K562 (cell line): ENCODE data around the gene FKBP2. TPM values are rescaled to one million over a fixed set of nuclear protein-coding genes. Genes with fewer than 3 reads are reported as not detected.

Experiments
- ATAC-seq: fragments of 200-7000 bp; cut with Tn5 transposase; 3 replicates; pipeline ENCODE4 v1.9.1; 2020; ENCODE audit warnings: moderate library complexity
- BruUV-seq: library from RNA; stranded (reverse); fragments of 400-500 nt; replicated peaks from 2 replicates; lab custom pipeline; 2021; lab: Mats Ljungman, UMichigan
- CTCF ChIA-PET: fragments of 300-600 bp; formaldehyde crosslinking; extraction: SDS; loops from one replicate; lab custom pipeline; 2021; ENCODE audit warnings: low intra/inter-chr PET ratio; lab: Yijun Ruan, JAX
- POLR2A ChIA-PET: fragments of 300-600, 350-650 bp; sonication (Branson Sonifier 250); formaldehyde crosslinking; extraction: SDS; loops from one replicate; lab custom pipeline; 2021; ENCODE audit warnings: antibody characterized with exemption, inconsistent platforms; lab: Yijun Ruan, JAX
- DNase-seq, 4 experiments: peaks; one replicate each; pipeline versions ENCODE4 v3.0.0 to v3.0.0-alpha.2; 2011 to 2018; ENCODE audit warnings: low spot score in 3 of 4, mixed read lengths in 3 of 4; ENCODE audit errors: extremely low read depth in 1 of 4
- FAIRE-seq: peaks from 2 replicates; lab custom pipeline; 2011; peaks lifted over from hg19 to GRCh38; lab: Jason Lieb, UNC
- H2AFZ ChIP-seq: 2 replicates; pipeline ENCODE4 v1.6.0; 2011; ENCODE audit warnings: low read depth, low read length, control low read depth, inconsistent platforms
- H3K27ac ChIP-seq: fragments of 200-600 bp; 3 replicates; pipeline ENCODE4 v1.8.0; 2011; ENCODE audit warnings: low read depth, mild to moderate bottlenecking, control low read depth, inconsistent platforms, low read length, moderate library complexity, mixed read lengths; ENCODE audit errors: extremely low read depth
- H3K27me3 ChIP-seq, 2 experiments: fragments of 300-600 bp in 1 of 2; 2 replicates in 1 of 2; 3 replicates in 1 of 2; pipeline versions ENCODE4 v1.6.0 to v1.8.0; 2011; ENCODE audit warnings: inconsistent platforms in 2 of 2, low read length in 2 of 2, mild to moderate bottlenecking in 1 of 2, mixed read lengths in 1 of 2, moderate library complexity in 1 of 2; ENCODE audit not compliant: control insufficient read depth in 2 of 2, insufficient read depth in 2 of 2
- H3K36me3 ChIP-seq: fragments of 300-600 bp; 3 replicates; pipeline ENCODE4 v1.8.0; 2011; ENCODE audit warnings: mild to moderate bottlenecking, low read length, inconsistent platforms; ENCODE audit not compliant: control insufficient read depth, insufficient read depth
- H3K4me1 ChIP-seq, 2 experiments: fragments of 200-600 bp in 1 of 2; replicated peaks in 1 of 2; 2 replicates in 1 of 2; 3 replicates in 1 of 2; pipeline versions ENCODE4 v1.5.1 to v1.8.0; 2011; ENCODE audit warnings: inconsistent platforms in 2 of 2, low read length in 2 of 2, mild to moderate bottlenecking in 1 of 2, mixed read lengths in 1 of 2, moderate library complexity in 1 of 2; ENCODE audit not compliant: control insufficient read depth in 2 of 2, insufficient read depth in 2 of 2
- H3K4me2 ChIP-seq: 2 replicates; pipeline ENCODE4 v1.6.1; 2011; ENCODE audit warnings: low read length, control low read depth, inconsistent platforms, mixed read lengths; ENCODE audit not compliant: insufficient read depth
- H3K4me3 ChIP-seq: fragments of 200-600 bp; sonication (generic), shearing (Covaris generic); 2 replicates; pipeline ENCODE4 v1.5.1; 2016; ENCODE audit warnings: control low read depth, inconsistent platforms
- H3K79me2 ChIP-seq: fragments of 200-600 bp; 3 replicates; pipeline ENCODE4 v1.8.0; 2011; ENCODE audit warnings: low read length, inconsistent platforms; ENCODE audit not compliant: control insufficient read depth, insufficient read depth
- H3K9ac ChIP-seq, 2 experiments: 2 replicates each; pipeline versions ENCODE4 v1.6.0 to v1.6.1; 2011; ENCODE audit warnings: low read depth in 2 of 2, low read length in 2 of 2, control low read depth in 1 of 2, inconsistent platforms in 1 of 2, mild to moderate bottlenecking in 1 of 2, mixed read lengths in 1 of 2; ENCODE audit not compliant: insufficient read depth in 1 of 2
- H3K9me1 ChIP-seq: one replicate; pipeline ENCODE4 v1.6.0; 2011; ENCODE audit warnings: inconsistent platforms, mild to moderate bottlenecking, low read length, moderate library complexity; ENCODE audit not compliant: control insufficient read depth, insufficient read depth
- H3K9me3 ChIP-seq: replicated peaks from 2 replicates; pipeline ENCODE4 v1.5.1; 2011; ENCODE audit warnings: low read depth, low read length, inconsistent platforms; ENCODE audit not compliant: control insufficient read depth, insufficient read depth
- H4K20me1 ChIP-seq: replicated peaks from 2 replicates; pipeline ENCODE4 v1.6.1; 2011; ENCODE audit warnings: low read length, inconsistent platforms, mixed read lengths; ENCODE audit not compliant: control insufficient read depth, insufficient read depth
- HDAC2 ChIP-seq: fragments of 450-650 bp; IDR thresholded peaks from 2 replicates; pipeline ENCODE4 v1.6.1; 2016; ENCODE audit warnings: mild to moderate bottlenecking
- MIER1 ChIP-seq: fragments of 450-650 bp; IDR thresholded peaks from 2 replicates; pipeline ENCODE4 v1.6.1; 2016; ENCODE audit warnings: antibody characterized with exemption, mild to moderate bottlenecking, low read depth
- NELFE ChIP-seq: IDR thresholded peaks from 2 replicates; pipeline ENCODE4 v1.6.1; 2011; ENCODE audit warnings: mild to moderate bottlenecking; ENCODE audit not compliant: insufficient read depth, insufficient read length
- ZBED1 ChIP-seq: IDR thresholded peaks from 2 replicates; pipeline ENCODE4 v1.6.1; 2014
- WGBS: fragments of 100-300 bp; shearing (Covaris generic); methylation state at CpG from one replicate; pipeline ENCODE4 v1.1.6; 2016; ENCODE audit warnings: low coverage, mixed read lengths; ENCODE audit not compliant: insufficient coverage; ENCODE audit errors: missing lambda C conversion rate; 5-methylcytosine and 5-hydroxymethylcytosine counted together
- in situ Hi-C: fragments of 300-500 bp; cut with MboI; formaldehyde crosslinking; loops from 4 replicates; pipeline ENCODE4 v1.15.0; 2018; ENCODE audit warnings: inconsistent platforms, mixed read lengths
- intact Hi-C: fragments of 100-400 bp; cut with micrococcal nuclease; formaldehyde crosslinking; loops from 2 replicates; pipeline ENCODE4 v1.14.2; 2022
- polyA plus RNA-seq, 8 experiments: library from polyadenylated mRNA; depleted of rRNA in 4 of 8; stranded (reverse) in 5 of 8; unstranded in 3 of 8; fragments of >200 nt; fragmentation: Nextera tagmentation in 2 of 8; fragmentation: Illumina TruSeq in 1 of 8; extraction: Ambion mirVana in 2 of 8; extraction: Trizol in 1 of 8; gene quantifications; 2 replicates each; pipeline versions ENCODE4 v1.2.1 to v1.2.3, GENCODE V29; 2011 to 2014; ENCODE audit warnings: inconsistent platforms in 1 of 8, missing spikeins in 1 of 8
- total RNA-seq, 7 experiments: library from RNA; depleted of rRNA in 6 of 7; stranded (reverse); fragments of >200 nt in 6 of 7; fragmentation: Illumina TruSeq in 2 of 7; extraction: Trizol in 2 of 7; gene quantifications; 2 replicates each; pipeline versions ENCODE4 v1.2.1 to v1.2.3, GENCODE V29; 2011 to 2021; ENCODE audit warnings: low replicate concordance in 1 of 7
- TF ChIP-seq, protein P1 (sequence below), 2 experiments: fragments of 450-650 bp in 1 of 2; sonication (generic) in 1 of 2; formaldehyde crosslinking; conservative IDR thresholded peaks; 2 replicates each; pipeline versions ENCODE4 v1.4.0 to v1.8.1; 2020 to 2022; ENCODE audit warnings: mild to moderate bottlenecking in 1 of 2, missing genetic modification reagents in 1 of 2
- TF ChIP-seq, protein P2 (sequence below), 2 experiments: fragments of 450-650 bp; formaldehyde crosslinking in 1 of 2; IDR thresholded peaks; 2 replicates each; pipeline versions ENCODE4 v1.4.0 to v1.6.1; 2014 to 2020; ENCODE audit warnings: mild to moderate bottlenecking in 2 of 2, borderline replicate concordance in 1 of 2, low read depth in 1 of 2
- TF ChIP-seq, protein P3 (sequence below): IDR thresholded peaks from 2 replicates; pipeline ENCODE4 v1.6.1; 2011; ENCODE audit not compliant: insufficient read length; ENCODE audit errors: extremely low read depth
- TF ChIP-seq, protein P4 (sequence below): IDR thresholded peaks from 2 replicates; pipeline ENCODE4 v1.6.1; 2014; ENCODE audit warnings: antibody characterized with exemption

The FKBP2 gene
- total and polyA plus RNA-seq, 9 of the 15 experiments (the other 6 are each of a cell fraction or from before 2014, with no cell fraction given) = 3.5 to 151 (median 58.1) TPM

DNA sequence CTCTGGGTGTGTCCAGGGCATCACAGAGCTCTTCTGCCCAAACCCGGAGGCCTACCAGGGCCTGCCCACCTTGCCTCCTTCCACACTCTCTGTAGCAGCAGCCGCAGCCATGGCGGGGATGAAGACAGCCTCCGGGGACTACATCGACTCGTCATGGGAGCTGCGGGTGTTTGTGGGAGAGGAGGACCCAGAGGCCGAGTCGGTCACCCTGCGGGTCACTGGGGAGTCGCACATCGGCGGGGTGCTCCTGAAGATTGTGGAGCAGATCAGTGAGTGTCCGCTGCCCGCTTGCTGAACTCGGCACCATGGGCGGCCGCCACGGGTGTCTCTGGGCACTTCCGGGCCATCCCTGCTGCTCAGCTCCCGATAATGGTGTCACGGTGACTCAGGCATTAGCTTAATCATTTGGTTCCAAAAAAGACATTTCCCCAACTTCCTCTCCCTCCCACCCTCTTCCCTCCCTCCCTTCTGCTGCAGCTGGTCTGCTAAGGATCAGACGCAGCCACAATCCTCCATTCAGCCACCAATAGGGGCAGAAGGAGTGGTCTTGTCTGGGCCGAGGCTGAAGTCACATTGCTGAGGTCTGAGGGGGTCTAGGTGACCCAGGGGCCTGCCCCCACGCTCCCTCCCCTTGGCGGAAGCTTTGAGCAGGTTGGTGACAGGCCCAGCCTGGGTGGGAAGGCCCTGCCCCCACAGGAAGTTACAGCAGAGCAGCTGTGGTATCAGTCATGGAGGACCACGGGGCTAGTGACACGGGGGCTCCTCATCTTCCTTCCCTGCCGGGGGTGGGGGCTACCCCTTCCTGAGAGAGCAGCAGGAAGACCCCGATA, 33.4 kb upstream of the FKBP2 start:
- POLR2A ChIA-PET = interaction anchor here (0.6 to 8.2 kb wide), 26 partner anchors 11 to 426 kb away, joined by 3 to 77 read pairs (median 6); partner anchors contain the start of genes BAD, CATSPERZ, COX8A and ESRRA
- ATAC-seq = peak; percentile 76
- H3K9me1 ChIP-seq = peaks cover 8% of the 10 kb centered on the region
- in situ Hi-C loops = no loop called here
- peak overlapping the region; percentile 76 for H2AFZ ChIP-seq
- peaks cover 47% of the 10 kb centered on the region for H3K79me2 ChIP-seq
- CTCF ChIA-PET = interaction anchor here (2.6 kb wide), 1 partner anchor 94 kb away, joined by 9 read pairs; no protein-coding TSS in a partner anchor
- no peaks in the 10 kb centered on the region; the same call in 1 of the 2 replicates for H4K20me1 ChIP-seq
- peak overlapping the region; percentile 97 for H3K4me2 ChIP-seq
- peak overlapping the region; percentile 99 to 100 for H3K9ac ChIP-seq
- FAIRE-seq = peak; percentile 99
- intact Hi-C loops = loop anchor here (2.0 to 5.0 kb wide), 3 partner anchors 23 to 150 kb away; partner anchors contain the start of genes DNAJC4, PPP1R14B and RPS6KA4
- H3K9me3 ChIP-seq = no peaks in the 10 kb centered on the region
- TSS peak; percentile 88 for BruUV-seq
- peaks cover 36 to 70% of the 10 kb centered on the region in 2 experiments for H3K4me1 ChIP-seq
- peak overlapping the region; percentile 100 for H3K27ac ChIP-seq
- H3K27me3 ChIP-seq = no peaks in the 10 kb centered on the region
- H3K36me3 ChIP-seq = peaks cover 91% of the 10 kb centered on the region
- H3K4me3 ChIP-seq = peak overlapping the region; percentile 77
- peak; percentile 89 to 95 (median 89) for DNase-seq
- under 1% methylated on average over 29 of the region's 30 CpGs for whole genome bisulfite sequencing
- TF ChIP-seq HDAC2 = peak; percentile 82; the same call in 1 of the 2 replicates
- TF ChIP-seq, protein P1, sequence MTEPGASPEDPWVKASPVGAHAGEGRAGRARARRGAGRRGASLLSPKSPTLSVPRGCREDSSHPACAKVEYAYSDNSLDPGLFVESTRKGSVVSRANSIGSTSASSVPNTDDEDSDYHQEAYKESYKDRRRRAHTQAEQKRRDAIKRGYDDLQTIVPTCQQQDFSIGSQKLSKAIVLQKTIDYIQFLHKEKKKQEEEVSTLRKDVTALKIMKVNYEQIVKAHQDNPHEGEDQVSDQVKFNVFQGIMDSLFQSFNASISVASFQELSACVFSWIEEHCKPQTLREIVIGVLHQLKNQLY (CRISPR knock-in tag; conservative IDR thresholded peaks at IDR 0.05) = no peak
- TF ChIP-seq, protein P2, sequence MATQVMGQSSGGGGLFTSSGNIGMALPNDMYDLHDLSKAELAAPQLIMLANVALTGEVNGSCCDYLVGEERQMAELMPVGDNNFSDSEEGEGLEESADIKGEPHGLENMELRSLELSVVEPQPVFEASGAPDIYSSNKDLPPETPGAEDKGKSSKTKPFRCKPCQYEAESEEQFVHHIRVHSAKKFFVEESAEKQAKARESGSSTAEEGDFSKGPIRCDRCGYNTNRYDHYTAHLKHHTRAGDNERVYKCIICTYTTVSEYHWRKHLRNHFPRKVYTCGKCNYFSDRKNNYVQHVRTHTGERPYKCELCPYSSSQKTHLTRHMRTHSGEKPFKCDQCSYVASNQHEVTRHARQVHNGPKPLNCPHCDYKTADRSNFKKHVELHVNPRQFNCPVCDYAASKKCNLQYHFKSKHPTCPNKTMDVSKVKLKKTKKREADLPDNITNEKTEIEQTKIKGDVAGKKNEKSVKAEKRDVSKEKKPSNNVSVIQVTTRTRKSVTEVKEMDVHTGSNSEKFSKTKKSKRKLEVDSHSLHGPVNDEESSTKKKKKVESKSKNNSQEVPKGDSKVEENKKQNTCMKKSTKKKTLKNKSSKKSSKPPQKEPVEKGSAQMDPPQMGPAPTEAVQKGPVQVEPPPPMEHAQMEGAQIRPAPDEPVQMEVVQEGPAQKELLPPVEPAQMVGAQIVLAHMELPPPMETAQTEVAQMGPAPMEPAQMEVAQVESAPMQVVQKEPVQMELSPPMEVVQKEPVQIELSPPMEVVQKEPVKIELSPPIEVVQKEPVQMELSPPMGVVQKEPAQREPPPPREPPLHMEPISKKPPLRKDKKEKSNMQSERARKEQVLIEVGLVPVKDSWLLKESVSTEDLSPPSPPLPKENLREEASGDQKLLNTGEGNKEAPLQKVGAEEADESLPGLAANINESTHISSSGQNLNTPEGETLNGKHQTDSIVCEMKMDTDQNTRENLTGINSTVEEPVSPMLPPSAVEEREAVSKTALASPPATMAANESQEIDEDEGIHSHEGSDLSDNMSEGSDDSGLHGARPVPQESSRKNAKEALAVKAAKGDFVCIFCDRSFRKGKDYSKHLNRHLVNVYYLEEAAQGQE (IDR thresholded peaks at IDR 0.05; ENCODE audit: borderline replicate concordance) = no peak
- TF ChIP-seq, protein P2 (CRISPR knock-in tag; IDR thresholded peaks at IDR 0.05; ENCODE audit: low read depth) = no peak; the same call in 1 of the 2 replicates
- TF ChIP-seq NELFE = no peak
- TF ChIP-seq, protein P3, sequence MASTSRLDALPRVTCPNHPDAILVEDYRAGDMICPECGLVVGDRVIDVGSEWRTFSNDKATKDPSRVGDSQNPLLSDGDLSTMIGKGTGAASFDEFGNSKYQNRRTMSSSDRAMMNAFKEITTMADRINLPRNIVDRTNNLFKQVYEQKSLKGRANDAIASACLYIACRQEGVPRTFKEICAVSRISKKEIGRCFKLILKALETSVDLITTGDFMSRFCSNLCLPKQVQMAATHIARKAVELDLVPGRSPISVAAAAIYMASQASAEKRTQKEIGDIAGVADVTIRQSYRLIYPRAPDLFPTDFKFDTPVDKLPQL = no peak
- TF ChIP-seq, protein P4, sequence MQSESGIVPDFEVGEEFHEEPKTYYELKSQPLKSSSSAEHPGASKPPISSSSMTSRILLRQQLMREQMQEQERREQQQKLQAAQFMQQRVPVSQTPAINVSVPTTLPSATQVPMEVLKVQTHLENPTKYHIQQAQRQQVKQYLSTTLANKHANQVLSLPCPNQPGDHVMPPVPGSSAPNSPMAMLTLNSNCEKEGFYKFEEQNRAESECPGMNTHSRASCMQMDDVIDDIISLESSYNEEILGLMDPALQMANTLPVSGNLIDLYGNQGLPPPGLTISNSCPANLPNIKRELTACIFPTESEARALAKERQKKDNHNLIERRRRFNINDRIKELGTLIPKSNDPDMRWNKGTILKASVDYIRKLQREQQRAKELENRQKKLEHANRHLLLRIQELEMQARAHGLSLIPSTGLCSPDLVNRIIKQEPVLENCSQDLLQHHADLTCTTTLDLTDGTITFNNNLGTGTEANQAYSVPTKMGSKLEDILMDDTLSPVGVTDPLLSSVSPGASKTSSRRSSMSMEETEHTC = 0 out of 2 replicates have a peak, but pooled peaks have one; percentile 12
- TF ChIP-seq ZBED1 = no peak
- no peak for TF ChIP-seq MIER1
